Measurements from ENCODE around the gene RETREG3. TPM values are rescaled to one million over a fixed set of nuclear protein-coding genes. Genes with fewer than 3 reads are reported as not detected.
"Not testable (repeated sequence)": the region's sequence is repeated elsewhere in the genome, so short reads cannot be mapped to it uniquely, and the experiment has no call there.

Gene RETREG3
- total and polyA plus RNA-seq, 2 of the 13 experiments (the other 11 are each of a cell fraction or from before 2014, with no cell fraction given): 47.0 to 55.8 TPM

- TF ChIP-seq LRRFIP1 (CRISPR knock-in tag; conservative IDR thresholded peaks at IDR 0.05): no peak
Measured at GRCh38 chr17:42612013-42612412, 2.8 kb upstream of the RETREG3 start (continued).

GRCh38 chr17:42609814-42610801, 934 bp upstream of the RETREG3 start:
- H4K20me1 ChIP-seq (ENCODE audit: insufficient read depth, low read length); H2AFZ ChIP-seq (ENCODE audit: low read length); in situ Hi-C loops (cut with HindIII; ENCODE audit: extremely low pct_ligation_motif_present, low pct_unique_long_range_greater_than_20kb); H3K27me3 ChIP-seq (ENCODE audit: control insufficient read depth in 1 of 2, insufficient read depth in 2 of 2, low read length in 2 of 2); DNase-seq (ENCODE audit: low spot score); H3K9me3 ChIP-seq (ENCODE audit: low read length); TF ChIP-seq CREM (CRISPR knock-in tag; IDR thresholded peaks at IDR 0.05): not testable (repeated sequence)
- intact Hi-C loops (cut with micrococcal nuclease; ENCODE audit: unreplicated experiment): loop anchor here (2.0 kb wide), 1 partner anchor 69 kb away; no protein-coding TSS in a partner anchor
- 7% methylated on average over 33 of the region's 42 CpGs for WGBS (ENCODE audit: low lambda C conversion rate)
- Histone ChIP-seq H3K4me2 (ENCODE audit: low read depth, low read length) (peak overlapping the region; percentile 89), H3K36me3 (replicated peaks in 1 of 2; ENCODE audit: control insufficient read depth in 1 of 2, insufficient read depth in 2 of 2, low read length in 2 of 2) (peaks cover 24 to 34% of the 10 kb centered on the region in 2 experiments), H3K79me2 (ENCODE audit: insufficient read depth, low read length) (peaks cover 46% of the 10 kb centered on the region), H3K27ac (ENCODE audit: extremely low read length, insufficient read depth, low read length) (peak overlapping the region; percentile 89), H3K4me1 (ENCODE audit: insufficient read depth, low read length) (peaks cover 51% of the 10 kb centered on the region), H3K9ac (ENCODE audit: insufficient read depth, low read depth, low read length) (peak overlapping the region; percentile 90), H3K4me3 (replicated peaks in 1 of 3; ENCODE audit: insufficient read depth in 1 of 3, low read depth in 2 of 3, low read length in 3 of 3) (peak overlapping the region; percentile 74 to 91 (median 75))
- TSS peak; percentile 73 for BruUV-seq (replicated peaks)
- ChIA-PET POLR2A (interaction anchor here (0.8 to 4.0 kb wide), 40 partner anchors 9 to 524 kb away, joined by 3 to 60 read pairs (median 7); partner anchors contain the start of genes BECN1, CCR10, CNTD1 and CNTNAP1), CTCF (ENCODE audit: low intra/inter-chr PET ratio, low total read pairs) (interaction anchor here (1.4 kb wide), 1 partner anchor 9 kb away, joined by 6 read pairs; no protein-coding TSS in a partner anchor)
- ATAC-seq (peak; percentile 86), FAIRE-seq (peak; percentile 99)
- peak; percentile 90 for TF ChIP-seq ZNF674 (CRISPR knock-in tag; IDR thresholded peaks at IDR 0.05; ENCODE audit: low read depth)
- 0 out of 2 replicates have a peak, but pooled peaks have one; percentile 41 for TF ChIP-seq ZNF772 (CRISPR knock-in tag; IDR thresholded peaks at IDR 0.05)
- 0 out of 2 replicates have a peak, but pooled peaks have one; percentile 6 for TF ChIP-seq CSRNP1 (CRISPR knock-in tag; IDR thresholded peaks at IDR 0.05)
- 0 out of 2 replicates have a peak, but pooled peaks have one; percentile 74 for TF ChIP-seq ZFP41 (CRISPR knock-in tag; IDR thresholded peaks at IDR 0.05; ENCODE audit: borderline replicate concordance)
- TF ChIP-seq GZF1 (CRISPR knock-in tag; IDR thresholded peaks at IDR 0.05): 0 out of 2 replicates have a peak, but pooled peaks have one; percentile 7
- 0 out of 2 replicates have a peak, but pooled peaks have one; percentile 29 for TF ChIP-seq PRDM4 (CRISPR knock-in tag; IDR thresholded peaks at IDR 0.05; ENCODE audit: borderline replicate concordance)
- peak; percentile 22; the same call in 1 of the 3 replicates for TF ChIP-seq MXI1 (IDR thresholded peaks at IDR 0.05; ENCODE audit: borderline replicate concordance, low read depth, low read length)
- TF ChIP-seq NCOA2 (CRISPR knock-in tag; IDR thresholded peaks at IDR 0.05): 0 out of 2 replicates have a peak, but pooled peaks have one; percentile 12
- TF ChIP-seq PHF21A (CRISPR knock-in tag; IDR thresholded peaks at IDR 0.05): peak; percentile 35; the same call in 1 of the 2 replicates
- 0 out of 2 replicates have a peak, but pooled peaks have one; percentile 43 for TF ChIP-seq ZNF790 (CRISPR knock-in tag; IDR thresholded peaks at IDR 0.05; ENCODE audit: borderline replicate concordance)
- TF ChIP-seq CREM (IDR thresholded peaks at IDR 0.05): 0 out of 2 replicates have a peak, but pooled peaks have one; percentile 39

All from HepG2 (cell line).